Measurements from ENCODE around the gene BMP6. TPM values are rescaled to one million over a fixed set of nuclear protein-coding genes. Genes with fewer than 3 reads are reported as not detected.

The BMP6 gene
- total RNA-seq, 1 experiment from 2014 or later = 13.6 TPM

DNA sequence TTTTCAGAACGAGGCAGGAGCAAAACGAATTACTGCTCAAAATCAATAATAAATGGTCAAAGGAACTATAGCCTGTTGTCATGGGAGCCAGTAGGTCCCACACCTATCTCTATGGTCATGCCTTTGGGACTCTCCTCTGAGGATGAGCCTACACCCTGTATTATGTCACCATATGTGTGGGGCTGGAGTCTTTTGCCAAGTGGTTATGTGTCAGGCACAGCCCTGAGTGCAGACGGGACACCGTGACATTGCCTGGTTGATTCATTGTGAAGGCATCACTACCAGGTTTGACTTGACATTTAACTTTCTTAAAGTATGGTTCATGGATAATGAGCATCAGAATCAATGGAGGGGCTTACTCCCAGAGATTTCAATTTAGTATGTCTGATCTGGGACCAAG is 23.6 kb downstream of the BMP6 start:
- H3K4me3 ChIP-seq (ENCODE audit: low read depth in 2 of 2, low read length in 2 of 2) = no peak overlapping the region
- H3K36me3 ChIP-seq (ENCODE audit: control insufficient read depth, insufficient read depth, low read length) = no peaks in the 10 kb centered on the region
- DNase-seq (ENCODE audit: low read depth, low spot score) (no peak), ATAC-seq (no peak)
- TF ChIP-seq SIN3A (IDR thresholded peaks at IDR 0.05; ENCODE audit: borderline replicate concordance, insufficient read depth, low read depth, low read length) (no peak), TCF7L2 (IDR thresholded peaks at IDR 0.05; ENCODE audit: low read depth, low read length) (no peak), POLR2AphosphoS5 (IDR thresholded peaks at IDR 0.05; ENCODE audit: low read depth, low read length) (no peak)
- TF ChIP-seq, protein P1, sequence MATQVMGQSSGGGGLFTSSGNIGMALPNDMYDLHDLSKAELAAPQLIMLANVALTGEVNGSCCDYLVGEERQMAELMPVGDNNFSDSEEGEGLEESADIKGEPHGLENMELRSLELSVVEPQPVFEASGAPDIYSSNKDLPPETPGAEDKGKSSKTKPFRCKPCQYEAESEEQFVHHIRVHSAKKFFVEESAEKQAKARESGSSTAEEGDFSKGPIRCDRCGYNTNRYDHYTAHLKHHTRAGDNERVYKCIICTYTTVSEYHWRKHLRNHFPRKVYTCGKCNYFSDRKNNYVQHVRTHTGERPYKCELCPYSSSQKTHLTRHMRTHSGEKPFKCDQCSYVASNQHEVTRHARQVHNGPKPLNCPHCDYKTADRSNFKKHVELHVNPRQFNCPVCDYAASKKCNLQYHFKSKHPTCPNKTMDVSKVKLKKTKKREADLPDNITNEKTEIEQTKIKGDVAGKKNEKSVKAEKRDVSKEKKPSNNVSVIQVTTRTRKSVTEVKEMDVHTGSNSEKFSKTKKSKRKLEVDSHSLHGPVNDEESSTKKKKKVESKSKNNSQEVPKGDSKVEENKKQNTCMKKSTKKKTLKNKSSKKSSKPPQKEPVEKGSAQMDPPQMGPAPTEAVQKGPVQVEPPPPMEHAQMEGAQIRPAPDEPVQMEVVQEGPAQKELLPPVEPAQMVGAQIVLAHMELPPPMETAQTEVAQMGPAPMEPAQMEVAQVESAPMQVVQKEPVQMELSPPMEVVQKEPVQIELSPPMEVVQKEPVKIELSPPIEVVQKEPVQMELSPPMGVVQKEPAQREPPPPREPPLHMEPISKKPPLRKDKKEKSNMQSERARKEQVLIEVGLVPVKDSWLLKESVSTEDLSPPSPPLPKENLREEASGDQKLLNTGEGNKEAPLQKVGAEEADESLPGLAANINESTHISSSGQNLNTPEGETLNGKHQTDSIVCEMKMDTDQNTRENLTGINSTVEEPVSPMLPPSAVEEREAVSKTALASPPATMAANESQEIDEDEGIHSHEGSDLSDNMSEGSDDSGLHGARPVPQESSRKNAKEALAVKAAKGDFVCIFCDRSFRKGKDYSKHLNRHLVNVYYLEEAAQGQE (IDR thresholded peaks at IDR 0.05; ENCODE audit: insufficient read depth in 1 of 2, low read depth in 2 of 2, low read length in 1 of 2) = no peak
- intact Hi-C loops (cut with micrococcal nuclease; ENCODE audit: unreplicated experiment) (no loop called here), in situ Hi-C loops (cut with HindIII; ENCODE audit: low pct_unique_long_range_greater_than_20kb, low sequenced_read_pairs) (no loop called here)
- H3K9me3 ChIP-seq (ENCODE audit: control insufficient read depth, insufficient read depth, low read depth, low read length) = no peaks in the 10 kb centered on the region
- CTCF ChIA-PET = no interaction called here
- no peaks in the 10 kb centered on the region for H3K4me1 ChIP-seq (ENCODE audit: control insufficient read depth, insufficient read depth, low read length)
- POLR2A ChIA-PET = no interaction called here
- H3K27me3 ChIP-seq (ENCODE audit: control insufficient read depth, insufficient read depth, low read length) = no peaks in the 10 kb centered on the region
- BruUV-seq (replicated peaks) = no TSS peak
- H3K27ac ChIP-seq (ENCODE audit: low read length) = no peak overlapping the region

DNA sequence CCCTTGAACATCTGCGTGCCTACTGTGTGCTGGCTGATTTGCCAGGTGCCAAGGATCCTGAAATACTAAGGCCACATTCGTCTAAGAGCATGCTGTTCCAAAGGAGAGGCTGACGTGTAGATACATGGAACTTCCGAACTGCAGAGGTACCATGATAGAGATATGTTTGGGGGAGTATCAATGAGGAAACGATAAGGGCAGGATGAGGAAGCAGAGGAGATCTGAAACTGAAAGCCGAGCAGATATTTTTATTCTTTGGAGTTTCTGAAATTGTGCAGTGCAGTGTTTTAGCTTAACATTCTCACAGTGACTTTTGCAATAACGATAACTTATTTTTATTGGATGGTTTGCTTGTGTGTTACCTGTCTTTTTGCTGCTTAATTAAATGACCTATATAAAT is 24.3 kb downstream of the BMP6 start:
- ChIA-PET CTCF (no interaction called here), POLR2A (no interaction called here)
- TF ChIP-seq, protein P1 (IDR thresholded peaks at IDR 0.05; ENCODE audit: insufficient read depth in 1 of 2, low read depth in 2 of 2, low read length in 1 of 2) = no peak
- TF ChIP-seq SIN3A (IDR thresholded peaks at IDR 0.05; ENCODE audit: borderline replicate concordance, insufficient read depth, low read depth, low read length) (no peak), POLR2AphosphoS5 (IDR thresholded peaks at IDR 0.05; ENCODE audit: low read depth, low read length) (no peak), TCF7L2 (IDR thresholded peaks at IDR 0.05; ENCODE audit: low read depth, low read length) (no peak)
- TF ChIP-seq, protein P2, sequence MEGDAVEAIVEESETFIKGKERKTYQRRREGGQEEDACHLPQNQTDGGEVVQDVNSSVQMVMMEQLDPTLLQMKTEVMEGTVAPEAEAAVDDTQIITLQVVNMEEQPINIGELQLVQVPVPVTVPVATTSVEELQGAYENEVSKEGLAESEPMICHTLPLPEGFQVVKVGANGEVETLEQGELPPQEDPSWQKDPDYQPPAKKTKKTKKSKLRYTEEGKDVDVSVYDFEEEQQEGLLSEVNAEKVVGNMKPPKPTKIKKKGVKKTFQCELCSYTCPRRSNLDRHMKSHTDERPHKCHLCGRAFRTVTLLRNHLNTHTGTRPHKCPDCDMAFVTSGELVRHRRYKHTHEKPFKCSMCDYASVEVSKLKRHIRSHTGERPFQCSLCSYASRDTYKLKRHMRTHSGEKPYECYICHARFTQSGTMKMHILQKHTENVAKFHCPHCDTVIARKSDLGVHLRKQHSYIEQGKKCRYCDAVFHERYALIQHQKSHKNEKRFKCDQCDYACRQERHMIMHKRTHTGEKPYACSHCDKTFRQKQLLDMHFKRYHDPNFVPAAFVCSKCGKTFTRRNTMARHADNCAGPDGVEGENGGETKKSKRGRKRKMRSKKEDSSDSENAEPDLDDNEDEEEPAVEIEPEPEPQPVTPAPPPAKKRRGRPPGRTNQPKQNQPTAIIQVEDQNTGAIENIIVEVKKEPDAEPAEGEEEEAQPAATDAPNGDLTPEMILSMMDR (IDR thresholded peaks at IDR 0.05) = no peak
- in situ Hi-C loops (cut with HindIII; ENCODE audit: low pct_unique_long_range_greater_than_20kb, low sequenced_read_pairs) = no loop called here
- no peak overlapping the region for H3K27ac ChIP-seq (ENCODE audit: low read length)
- H3K36me3 ChIP-seq (ENCODE audit: control insufficient read depth, insufficient read depth, low read length) = no peaks in the 10 kb centered on the region
- no peaks in the 10 kb centered on the region for H3K27me3 ChIP-seq (ENCODE audit: control insufficient read depth, insufficient read depth, low read length)
- BruUV-seq (replicated peaks) = no TSS peak
- DNase-seq (ENCODE audit: low read depth, low spot score) (no peak), ATAC-seq (no peak)
- H3K4me1 ChIP-seq (ENCODE audit: control insufficient read depth, insufficient read depth, low read length) = no peaks in the 10 kb centered on the region
- no peaks in the 10 kb centered on the region for H3K9me3 ChIP-seq (ENCODE audit: control insufficient read depth, insufficient read depth, low read depth, low read length)
- intact Hi-C loops (cut with micrococcal nuclease; ENCODE audit: unreplicated experiment) = no loop called here
- no peak overlapping the region for H3K4me3 ChIP-seq (ENCODE audit: low read depth in 2 of 2, low read length in 2 of 2)
